GM19468 (cell line): ENCODE results near the gene SLC39A7.

ENCODE experiments used
- ATAC-seq: cut with Tn5 transposase; IDR thresholded peaks from one replicate; pipeline ENCODE4 v1.9.1; 2021; ENCODE audit warnings: mild to moderate bottlenecking, moderate library complexity, moderate number of reproducible peaks; ENCODE audit not compliant: unreplicated experiment; ENCODE audit errors: extremely low read depth

The SLC39A7 gene

GRCh38 chr6:33169291-33170175, 31.1 kb upstream of the SLC39A7 start:
- no peak for ATAC-seq

GRCh38 chr6:33170176-33171015, 30.3 kb upstream of the SLC39A7 start:
- ATAC-seq, result no peak

- ATAC-seq, result no peak
These were observed 29.4 kb upstream of the SLC39A7 start for GRCh38 chr6:33171016-33171879.

- no peak for ATAC-seq
These were observed 28.6 kb upstream of the SLC39A7 start for GRCh38 chr6:33171880-33172687.

GRCh38 chr6:33172688-33173534, 27.8 kb upstream of the SLC39A7 start:
- no peak for ATAC-seq

GRCh38 chr6:33173535-33174180, 27.0 kb upstream of the SLC39A7 start:
- no peak for ATAC-seq

GRCh38 chr6:33174784-33175183, 25.9 kb upstream of the SLC39A7 start:
- ATAC-seq, result no peak

- ATAC-seq, result no peak
These were observed 25.1 kb upstream of the SLC39A7 start for GRCh38 chr6:33175436-33176069.

- ATAC-seq, result no peak
These were observed 23.8 kb upstream of the SLC39A7 start for GRCh38 chr6:33176906-33177305.

GRCh38 chr6:33177552-33178446, 22.9 kb upstream of the SLC39A7 start:
- ATAC-seq, result no peak

GRCh38 chr6:33178755-33179475, 21.8 kb upstream of the SLC39A7 start:
- ATAC-seq, result no peak

GRCh38 chr6:33181141-33181540, 19.5 kb upstream of the SLC39A7 start:
- no peak for ATAC-seq

- no peak for ATAC-seq
These were observed 17.5 kb upstream of the SLC39A7 start for GRCh38 chr6:33183071-33183683.

- no peak for ATAC-seq
These were observed 15.5 kb upstream of the SLC39A7 start for GRCh38 chr6:33185190-33185589.

GRCh38 chr6:33185654-33186187, 14.9 kb upstream of the SLC39A7 start:
- ATAC-seq, result no peak
